NCI-H2081 treated with DMSO at 0.1 percent for 48 hours (cell line): ENCODE results near the gene XAGE3.
"Not testable (repeated sequence)": the region's sequence is repeated elsewhere in the genome, so short reads cannot be mapped to it uniquely, and the experiment has no call there.

Experiments
- DNase-seq: peaks from one replicate; lab custom pipeline; 2025; lab: John Stamatoyannopoulos, UW

XAGE3 gene

DNA sequence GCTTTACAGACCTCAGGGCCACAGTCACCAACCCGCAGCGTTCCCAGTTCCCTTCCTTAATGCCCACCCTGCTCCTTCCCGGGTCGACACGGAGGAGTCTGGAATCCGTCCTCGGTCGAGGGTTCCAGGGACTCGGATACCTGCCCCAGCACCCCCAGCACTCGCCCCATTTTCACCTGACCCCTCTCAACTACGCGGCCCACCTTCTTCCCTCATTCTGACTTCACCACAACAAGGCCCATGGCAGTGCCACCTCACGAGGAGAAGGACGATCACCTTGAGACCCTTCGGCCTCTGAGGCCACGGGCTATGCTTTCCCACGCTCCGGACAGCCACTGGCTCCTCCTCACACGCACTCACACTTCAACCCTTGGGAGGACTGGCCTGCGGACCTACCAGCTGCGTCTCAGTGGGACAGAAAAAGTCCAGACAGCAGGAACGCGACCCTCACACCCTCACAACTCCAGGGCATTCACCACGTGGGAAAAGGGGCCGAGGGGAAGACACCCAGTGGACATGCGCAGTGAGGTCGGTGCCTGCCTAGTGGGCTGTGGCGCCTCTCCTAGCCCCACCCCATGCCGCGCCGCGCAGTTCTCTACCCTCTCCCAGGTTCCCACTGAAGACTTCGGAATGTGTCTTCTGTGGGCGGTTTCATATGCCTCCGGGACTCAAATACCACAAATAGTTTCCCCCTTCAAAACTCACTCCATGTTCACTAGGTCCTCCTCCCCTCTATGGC, at the start of gene XAGE3:
XAGE3 (minus strand) TSS at position 474 of the 739 bp plus-strand sequence. CDS start 950 bp downstream, outside the sequence.
- no peak for DNase-seq

DNA sequence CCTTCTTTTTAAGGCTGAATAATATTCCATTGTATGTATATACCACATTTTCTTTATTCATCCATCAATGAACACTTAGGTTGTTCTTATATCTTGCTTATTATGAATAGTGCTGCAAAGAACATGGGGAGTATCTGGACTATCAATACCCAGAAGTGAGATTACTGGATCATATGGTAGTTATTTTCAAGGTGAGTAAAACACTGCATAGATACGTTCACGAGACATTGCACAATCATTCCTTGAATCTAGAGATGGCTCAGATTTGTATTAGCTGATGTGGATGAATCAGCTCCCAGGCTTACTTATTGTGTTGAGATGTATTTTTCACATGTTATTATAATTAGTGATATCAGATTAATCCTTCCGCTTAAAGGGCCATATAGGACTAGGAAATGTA, 46.8 kb upstream of the XAGE3 start:
- DNase-seq: not testable (repeated sequence)

DNA sequence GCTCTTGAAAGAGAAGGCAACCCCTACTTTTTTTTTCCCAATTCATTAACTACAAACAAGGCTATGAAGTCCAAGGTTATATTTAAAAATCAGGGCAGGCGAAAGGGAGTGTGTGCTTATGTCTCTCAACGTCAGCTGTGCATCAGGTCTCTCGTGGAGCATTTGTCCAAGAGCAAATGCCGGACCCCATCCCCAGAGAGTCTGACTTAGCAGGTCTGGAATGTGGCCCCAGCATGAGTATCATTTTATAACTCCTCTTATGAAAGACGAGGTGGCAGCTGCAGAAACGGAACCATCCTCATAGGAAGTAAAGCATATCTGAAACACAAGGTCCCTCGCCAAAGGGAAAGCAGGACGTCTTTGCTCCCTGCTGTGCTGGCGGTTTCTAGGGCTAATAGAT, 45.8 kb upstream of the XAGE3 start:
- not testable (repeated sequence) for DNase-seq

DNA sequence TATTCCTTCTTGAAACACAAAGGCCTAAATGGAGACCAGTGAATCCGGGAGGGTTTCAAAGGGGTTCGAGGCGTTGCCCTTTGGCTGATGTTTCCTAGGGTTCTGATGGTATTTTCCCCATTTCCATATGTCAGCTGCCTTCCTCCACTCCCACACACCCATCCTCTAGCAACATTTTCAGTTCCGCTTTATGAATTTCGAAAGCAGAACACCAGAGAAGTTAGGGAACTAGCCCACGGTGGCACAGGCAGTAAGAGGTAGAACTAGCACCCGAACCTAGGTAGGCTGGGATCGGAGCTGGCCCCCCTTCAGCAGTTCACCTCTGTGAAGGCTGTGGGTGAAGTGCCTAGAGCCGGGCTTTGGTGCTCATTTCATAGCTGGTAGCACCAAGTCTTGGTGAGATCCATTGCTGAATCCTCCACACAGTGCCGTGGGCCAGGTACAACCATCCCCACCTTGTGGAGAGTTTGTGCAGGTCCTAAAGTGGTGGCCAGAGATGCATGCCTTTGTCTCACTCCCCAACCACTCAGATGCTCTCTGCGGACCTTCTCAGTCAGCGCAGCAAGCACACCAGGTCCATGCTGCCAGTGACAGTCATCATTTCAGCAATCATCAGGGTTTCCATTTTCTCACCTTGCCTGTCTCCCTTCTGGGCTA, 41.6 kb upstream of the XAGE3 start:
- not testable (repeated sequence) for DNase-seq

DNA sequence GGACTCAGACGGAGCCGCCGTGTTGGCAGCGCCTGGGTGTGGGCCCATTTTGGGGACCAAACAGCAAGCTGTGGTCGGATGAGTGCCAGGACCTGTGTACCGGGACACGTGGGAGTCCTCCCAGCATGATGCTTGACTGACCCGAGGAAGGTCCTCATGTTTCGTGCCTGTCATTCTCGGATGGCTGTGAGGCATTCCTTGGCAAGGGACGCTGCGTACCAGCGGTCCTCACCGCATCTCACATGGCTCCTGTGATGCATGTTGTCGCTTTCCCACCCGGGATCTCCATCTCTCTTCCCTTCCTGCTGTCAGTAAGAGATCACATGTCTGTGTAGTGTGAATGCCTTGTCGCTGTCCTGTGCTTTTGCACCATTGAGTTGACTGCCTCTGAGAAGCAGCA, 40.0 kb upstream of the XAGE3 start:
- not testable (repeated sequence) for DNase-seq

DNA sequence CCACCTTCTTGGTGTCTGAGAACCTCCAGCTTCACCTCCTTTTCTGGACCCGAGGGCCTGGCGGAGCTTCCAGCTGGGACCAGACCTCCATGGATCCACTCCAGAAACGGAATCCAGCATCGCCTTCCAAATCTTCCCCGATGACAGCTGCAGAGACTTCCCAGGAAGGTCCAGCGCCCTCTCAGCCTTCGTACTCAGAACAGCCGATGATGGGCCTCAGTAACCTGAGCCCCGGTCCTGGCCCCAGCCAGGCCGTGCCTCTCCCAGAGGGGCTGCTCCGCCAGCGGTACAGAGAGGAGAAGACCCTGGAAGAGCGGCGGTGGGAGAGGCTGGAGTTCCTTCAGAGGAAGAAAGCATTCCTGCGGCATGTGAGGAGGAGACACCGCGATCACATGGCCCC, 39.3 kb upstream of the XAGE3 start:
- DNase-seq: not testable (repeated sequence)

DNA sequence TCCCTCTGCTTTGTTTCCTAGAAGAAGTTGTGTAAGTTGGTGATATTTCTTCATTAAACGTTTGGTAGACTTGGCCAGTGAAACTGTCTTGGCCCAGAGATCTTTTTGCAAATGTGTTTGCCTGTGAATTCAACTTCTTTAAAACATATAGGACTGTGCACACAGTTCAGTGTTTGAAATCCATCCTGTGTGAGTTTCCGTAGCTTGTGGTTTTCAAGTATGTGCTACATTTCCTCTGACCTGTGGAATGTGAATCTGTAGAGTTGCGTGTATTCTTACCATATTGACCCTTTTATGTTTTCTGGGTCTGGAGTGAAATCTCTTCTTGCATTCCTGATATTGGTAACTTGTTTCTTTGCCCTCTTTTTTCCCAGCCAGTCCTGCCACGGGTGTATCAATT, 38.2 kb upstream of the XAGE3 start:
- not testable (repeated sequence) for DNase-seq

DNA sequence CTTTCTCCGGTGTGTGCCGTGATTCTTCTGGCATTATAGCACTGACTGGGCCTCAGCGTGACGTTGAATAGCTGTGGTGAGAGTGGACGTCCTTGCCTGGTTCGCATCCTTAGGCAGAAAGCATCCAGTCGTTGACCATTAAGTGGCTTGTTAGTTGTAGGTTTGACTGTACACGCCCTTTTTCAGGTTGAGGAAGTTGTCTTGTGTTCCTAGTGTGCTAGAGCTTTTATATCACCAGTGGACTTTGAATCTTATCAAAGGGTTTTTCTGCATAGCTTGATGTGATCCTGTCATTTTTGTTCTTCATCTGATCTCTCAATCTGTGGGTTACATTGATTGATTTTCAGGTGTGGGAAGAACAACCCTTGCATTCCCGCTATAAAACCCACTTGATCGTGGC, 37.6 kb upstream of the XAGE3 start:
- DNase-seq: not testable (repeated sequence)

- not testable (repeated sequence) for DNase-seq
Measured at GRCh38 chrX:52896855-52897709, 29.2 kb upstream of the XAGE3 start, which contains the start of gene FAM156B. FAM156B (plus strand) TSS chrX:52897330; CDS start chrX:52907226, 9,896 bp downstream.

- not testable (repeated sequence) for DNase-seq
Measured at GRCh38 chrX:52896438-52896837, 28.6 kb upstream of the XAGE3 start.

GRCh38 chrX:52888090-52888489, 20.2 kb upstream of the XAGE3 start:
- DNase-seq: not testable (repeated sequence)

- DNase-seq: not testable (repeated sequence)
Measured at GRCh38 chrX:52887459-52887858, 19.6 kb upstream of the XAGE3 start.

DNA sequence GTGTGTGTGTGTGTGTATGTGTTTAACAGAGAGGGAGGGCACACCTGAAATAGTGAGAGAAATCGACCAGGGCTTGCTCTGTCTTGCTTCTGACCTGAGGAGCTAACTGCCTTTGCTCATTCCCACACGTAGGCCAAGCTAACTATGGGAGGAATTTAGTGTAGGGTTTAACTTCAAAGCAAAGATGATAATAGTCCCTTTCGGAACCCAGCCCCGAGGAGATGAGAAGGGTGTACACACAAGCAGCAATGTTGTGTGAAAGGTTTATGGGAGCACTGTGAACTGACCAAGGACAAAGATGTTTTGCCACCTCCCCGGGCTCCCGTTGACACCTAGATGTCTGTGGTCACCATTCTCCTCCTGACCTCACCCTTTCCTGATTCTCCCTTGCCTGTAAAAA, 8.5 kb upstream of the XAGE3 start:
- not testable (repeated sequence) for DNase-seq

DNA sequence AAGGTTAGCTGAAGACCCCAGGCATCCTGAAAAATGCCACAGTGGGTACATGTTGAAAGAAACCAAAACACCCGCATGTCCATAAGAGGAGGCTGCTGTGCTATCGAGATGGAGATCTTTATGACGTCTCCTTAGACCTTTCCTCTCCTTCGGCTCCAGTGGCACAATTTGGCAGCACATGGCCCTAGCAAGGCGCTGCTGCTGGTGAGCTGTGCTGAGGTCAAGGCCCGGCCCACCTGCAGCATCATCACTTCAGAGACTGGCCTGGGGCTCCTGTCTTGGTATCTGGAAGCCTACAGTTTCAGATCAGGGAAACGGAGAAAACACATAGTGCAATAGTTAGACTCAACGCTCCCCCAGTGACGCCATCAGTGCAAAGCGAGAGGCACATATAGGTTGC, 7.6 kb upstream of the XAGE3 start:
- DNase-seq: not testable (repeated sequence)

GRCh38 chrX:52874661-52875060, 6.8 kb upstream of the XAGE3 start:
- DNase-seq: no peak

- not testable (repeated sequence) for DNase-seq
Measured at GRCh38 chrX:52873825-52874224, 5.9 kb upstream of the XAGE3 start.

DNA sequence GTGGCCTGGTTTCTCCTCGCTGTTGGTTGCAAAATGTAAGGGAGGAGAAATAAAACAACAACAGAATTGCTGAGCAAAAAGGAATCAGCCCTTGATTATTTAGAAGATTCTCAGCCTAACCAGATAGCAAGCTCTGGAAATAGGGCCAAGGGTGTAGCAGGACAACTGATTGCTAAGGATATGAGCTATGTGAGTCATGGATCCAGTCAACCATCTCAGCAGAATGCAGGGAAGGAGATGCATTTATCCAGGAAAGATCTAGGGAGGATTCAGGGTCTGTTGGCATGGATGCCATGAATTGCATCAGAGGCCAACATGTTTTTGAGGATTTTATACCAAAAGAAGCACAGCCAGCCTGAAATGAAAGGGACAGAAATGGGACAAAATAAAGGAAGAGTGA, 2.2 kb upstream of the XAGE3 start:
- DNase-seq: no peak

- no peak for DNase-seq
Measured at GRCh38 chrX:52865343-52865998, 2.4 kb downstream of the XAGE3 start.

DNA sequence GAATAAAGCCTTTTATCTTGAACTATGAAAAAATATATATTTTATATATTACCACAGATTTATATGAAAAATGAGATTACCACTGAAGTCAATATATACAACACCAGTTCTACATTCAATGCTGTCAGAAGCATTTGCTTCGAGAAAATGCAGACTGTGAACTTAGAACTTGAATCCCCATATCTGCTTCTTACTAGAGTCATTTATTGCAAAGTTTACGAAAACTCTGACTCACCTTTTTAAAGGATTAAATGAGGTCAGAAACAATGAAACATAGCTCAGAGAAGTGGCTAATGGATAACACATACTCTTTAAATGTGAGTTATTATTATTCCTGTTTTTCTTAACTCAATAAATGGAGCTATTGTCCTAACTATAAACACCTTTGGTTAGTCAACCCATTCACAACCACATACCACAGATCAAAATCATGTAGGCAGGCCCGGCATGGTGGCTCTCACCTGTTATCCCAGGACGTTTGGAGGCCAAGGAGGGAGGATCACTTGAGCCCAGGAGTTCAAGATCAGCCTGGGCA, 10.8 kb downstream of the XAGE3 start:
- not testable (repeated sequence) for DNase-seq

- DNase-seq: no peak
Measured at GRCh38 chrX:52852110-52852860, 15.6 kb downstream of the XAGE3 start.

GRCh38 chrX:52843619-52844018, 24.3 kb downstream of the XAGE3 start:
- DNase-seq: not testable (repeated sequence)
